ENCODE data around the gene PISD.

- TF ChIP-seq EZH2 (IDR thresholded peaks at IDR 0.05; ENCODE audit: low read depth): no peak
- TF ChIP-seq, protein P1, sequence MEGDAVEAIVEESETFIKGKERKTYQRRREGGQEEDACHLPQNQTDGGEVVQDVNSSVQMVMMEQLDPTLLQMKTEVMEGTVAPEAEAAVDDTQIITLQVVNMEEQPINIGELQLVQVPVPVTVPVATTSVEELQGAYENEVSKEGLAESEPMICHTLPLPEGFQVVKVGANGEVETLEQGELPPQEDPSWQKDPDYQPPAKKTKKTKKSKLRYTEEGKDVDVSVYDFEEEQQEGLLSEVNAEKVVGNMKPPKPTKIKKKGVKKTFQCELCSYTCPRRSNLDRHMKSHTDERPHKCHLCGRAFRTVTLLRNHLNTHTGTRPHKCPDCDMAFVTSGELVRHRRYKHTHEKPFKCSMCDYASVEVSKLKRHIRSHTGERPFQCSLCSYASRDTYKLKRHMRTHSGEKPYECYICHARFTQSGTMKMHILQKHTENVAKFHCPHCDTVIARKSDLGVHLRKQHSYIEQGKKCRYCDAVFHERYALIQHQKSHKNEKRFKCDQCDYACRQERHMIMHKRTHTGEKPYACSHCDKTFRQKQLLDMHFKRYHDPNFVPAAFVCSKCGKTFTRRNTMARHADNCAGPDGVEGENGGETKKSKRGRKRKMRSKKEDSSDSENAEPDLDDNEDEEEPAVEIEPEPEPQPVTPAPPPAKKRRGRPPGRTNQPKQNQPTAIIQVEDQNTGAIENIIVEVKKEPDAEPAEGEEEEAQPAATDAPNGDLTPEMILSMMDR (conservative IDR thresholded peaks at IDR 0.05): no peak
Measured at GRCh38 chr22:31609716-31610115, 52.3 kb downstream of the PISD start.

Data from PC-9 (cell line).